Mesenchymal stem cell (in vitro differentiated cells and primary cell): Measurements from ENCODE around the gene FBRSL1.

Source experiments
- DNase-seq: peaks from one replicate; pipeline ENCODE4 v3.0.0-alpha.2; 2013
- H2AFZ ChIP-seq: one replicate; pipeline ENCODE4 v1.6.1; 2013; ENCODE audit warnings: low read depth, mild to moderate bottlenecking, control low read depth, inconsistent platforms, low read length, moderate library complexity
- H2AK5ac ChIP-seq: 2 replicates; pipeline ENCODE4 v1.6.1; 2013; ENCODE audit warnings: low read length, moderate library complexity, mild to moderate bottlenecking, inconsistent platforms; ENCODE audit not compliant: severe bottlenecking
- H2BK120ac ChIP-seq: one replicate; pipeline ENCODE4 v1.6.1; 2013; ENCODE audit warnings: low read depth, mild to moderate bottlenecking, inconsistent platforms, low read length, moderate library complexity
- H2BK12ac ChIP-seq, 2 experiments: one replicate each; pipeline ENCODE4 v1.6.1; 2013; ENCODE audit warnings: inconsistent platforms in 2 of 2, low read length in 2 of 2, mild to moderate bottlenecking in 2 of 2, moderate library complexity in 2 of 2, control low read depth in 1 of 2
- H2BK15ac ChIP-seq: one replicate; pipeline ENCODE4 v1.6.1; 2013; ENCODE audit warnings: mild to moderate bottlenecking, low read depth, inconsistent platforms; ENCODE audit not compliant: poor library complexity, severe bottlenecking
- H2BK5ac ChIP-seq: 2 replicates; pipeline ENCODE4 v1.6.1; 2013; ENCODE audit warnings: low read depth, mild to moderate bottlenecking, low read length, control low read depth, inconsistent platforms; ENCODE audit not compliant: poor library complexity, severe bottlenecking
- H3K14ac ChIP-seq, 2 experiments: one replicate each; pipeline ENCODE4 v1.6.1; 2013; ENCODE audit warnings: inconsistent platforms in 2 of 2, low read length in 2 of 2, control low read depth in 1 of 2, mild to moderate bottlenecking in 1 of 2, moderate library complexity in 1 of 2
- H3K18ac ChIP-seq, 2 experiments: one replicate each; pipeline ENCODE4 v1.6.1; 2013; ENCODE audit warnings: inconsistent platforms in 2 of 2, low read length in 2 of 2, control low read depth in 1 of 2, low read depth in 1 of 2, mild to moderate bottlenecking in 1 of 2
- H3K23ac ChIP-seq, 2 experiments: one replicate each; pipeline ENCODE4 v1.6.1; 2013; ENCODE audit warnings: inconsistent platforms in 2 of 2, low read length in 2 of 2, mild to moderate bottlenecking in 2 of 2, moderate library complexity in 2 of 2, control low read depth in 1 of 2
- H3K27ac ChIP-seq: 2 replicates; pipeline ENCODE4 v1.5.1; 2013; ENCODE audit warnings: mild to moderate bottlenecking, moderate library complexity, low read length, control low read depth, inconsistent platforms; ENCODE audit not compliant: poor library complexity, severe bottlenecking
- H3K27me3 ChIP-seq, 2 experiments: 2 replicates each; pipeline versions ENCODE4 v1.6.1 to v1.7.0; 2013; ENCODE audit warnings: low read length in 2 of 2, mild to moderate bottlenecking in 2 of 2, moderate library complexity in 2 of 2, control low read depth in 1 of 2, inconsistent platforms in 1 of 2; ENCODE audit not compliant: control insufficient read depth in 1 of 2, insufficient read depth in 1 of 2
- H3K36me3 ChIP-seq, 2 experiments: 2 replicates each; pipeline versions ENCODE4 v1.6.1 to v1.7.0; 2013; ENCODE audit warnings: low read length in 2 of 2, control low read depth in 1 of 2, inconsistent platforms in 1 of 2, low read depth in 1 of 2, mild to moderate bottlenecking in 1 of 2; ENCODE audit not compliant: insufficient read depth in 2 of 2, control insufficient read depth in 1 of 2
- H3K4ac ChIP-seq, 2 experiments: one replicate each; pipeline ENCODE4 v1.6.1; 2013; ENCODE audit warnings: inconsistent platforms in 2 of 2, low read length in 2 of 2, mild to moderate bottlenecking in 2 of 2, moderate library complexity in 2 of 2, control low read depth in 1 of 2, low read depth in 1 of 2
- H3K4me1 ChIP-seq: 2 replicates; pipeline ENCODE4 v1.6.1; 2013; ENCODE audit warnings: low read depth, low read length, control low read depth; ENCODE audit not compliant: control insufficient read depth, insufficient read depth
- H3K4me2 ChIP-seq: 2 replicates; pipeline ENCODE4 v1.6.1; 2013; ENCODE audit warnings: low read length, mild to moderate bottlenecking, inconsistent platforms; ENCODE audit not compliant: poor library complexity, severe bottlenecking
- H3K4me3 ChIP-seq, 2 experiments: 2 replicates each; pipeline versions ENCODE4 v1.5.1 to v1.7.0; 2013; ENCODE audit warnings: low read length in 2 of 2, mild to moderate bottlenecking in 2 of 2, control low read depth in 1 of 2, low read depth in 1 of 2; ENCODE audit not compliant: insufficient read depth in 1 of 2
- H3K79me1 ChIP-seq: replicated peaks from 2 replicates; pipeline ENCODE4 v1.6.1; 2013; ENCODE audit warnings: mild to moderate bottlenecking, control low read depth, low read length, inconsistent platforms; ENCODE audit not compliant: poor library complexity, severe bottlenecking
- H3K9ac ChIP-seq: 2 replicates; pipeline ENCODE4 v1.7.0; 2013; ENCODE audit warnings: mild to moderate bottlenecking, low read length, moderate library complexity
- H3K9me3 ChIP-seq: 2 replicates; pipeline ENCODE4 v1.7.0; 2013; ENCODE audit warnings: mild to moderate bottlenecking, low read length; ENCODE audit not compliant: control insufficient read depth
- H4K8ac ChIP-seq: one replicate; pipeline ENCODE4 v1.6.1; 2013; ENCODE audit warnings: inconsistent platforms, mild to moderate bottlenecking, low read length, moderate library complexity
- H4K91ac ChIP-seq: one replicate; pipeline ENCODE4 v1.6.1; 2013; ENCODE audit warnings: mild to moderate bottlenecking, low read length, inconsistent platforms
- WGBS: methylation state at CpG from one replicate; pipeline ENCODE4 v1.1.7; 2013; ENCODE audit warnings: mixed read lengths; 5-methylcytosine and 5-hydroxymethylcytosine counted together

Gene FBRSL1

DNA sequence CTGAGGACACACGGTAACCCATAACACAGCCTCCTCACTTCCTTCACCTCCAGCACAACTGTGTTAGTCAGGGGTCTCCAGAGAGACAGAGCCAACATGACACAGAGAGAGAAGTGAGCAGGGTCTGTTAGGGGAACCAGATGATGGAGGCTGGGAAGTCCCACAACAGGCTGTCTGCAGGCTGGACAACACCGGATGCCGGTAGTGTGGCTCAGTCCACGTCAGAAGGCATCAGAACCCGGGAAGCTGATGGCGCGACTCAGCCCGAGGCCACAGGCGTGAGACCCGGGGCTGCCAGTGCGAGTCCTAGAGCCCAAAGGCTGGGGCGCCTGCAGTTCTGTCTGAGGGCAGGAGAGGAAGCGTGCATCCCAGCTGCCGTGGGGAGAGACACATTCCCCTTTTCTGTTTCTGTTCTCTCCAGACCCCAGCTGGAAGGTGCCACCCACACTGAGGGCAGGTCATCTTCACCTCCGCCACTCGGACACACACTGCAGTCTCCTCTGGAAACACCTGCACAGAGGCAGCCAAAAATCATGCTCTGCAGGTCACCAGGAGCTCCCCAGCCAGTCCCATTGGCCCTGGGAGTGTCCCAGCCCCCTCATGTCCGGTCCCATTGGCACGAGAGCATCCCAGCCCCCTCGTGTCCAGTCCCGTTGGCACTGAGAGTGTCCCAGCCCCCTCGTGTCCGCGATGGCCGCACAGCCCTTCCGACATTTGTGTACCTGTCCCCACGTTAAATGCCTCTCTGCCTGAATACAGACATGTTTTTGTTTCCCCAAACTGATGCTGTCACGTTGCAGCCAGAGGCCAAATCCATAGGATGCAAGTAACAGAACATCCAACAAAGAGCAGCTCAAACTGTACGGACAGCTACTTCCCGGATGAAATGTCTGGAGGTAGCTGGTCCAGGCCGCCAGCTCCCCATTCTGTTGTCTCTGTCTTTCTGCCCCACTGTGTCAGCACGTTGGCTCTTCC is 7.9 kb upstream of the FBRSL1 start:
- Histone ChIP-seq H3K4ac (no peak overlapping the region), H3K9ac (no peak overlapping the region), H2BK120ac (no peak overlapping the region), H3K23ac (no peak overlapping the region), H2BK5ac (no peak overlapping the region), H3K36me3 (no peaks in the 10 kb centered on the region), H4K91ac (no peak overlapping the region), H4K8ac (no peak overlapping the region), H3K4me2 (no peak overlapping the region), H2AK5ac (no peak overlapping the region), H3K4me1 (peaks cover 5% of the 10 kb centered on the region), H2BK15ac (no peak overlapping the region), H3K27ac (no peak overlapping the region), H3K27me3 (peaks cover 42 to 55% of the 10 kb centered on the region in 2 experiments), H3K79me1 (no peaks in the 10 kb centered on the region), H3K9me3 (no peaks in the 10 kb centered on the region), H3K4me3 (no peak overlapping the region), H3K18ac (no peak overlapping the region), H2BK12ac (no peak overlapping the region), H2AFZ (no peak overlapping the region), H3K14ac (no peak overlapping the region)
- no peak for DNase-seq
- 83% methylated on average over 30 of the region's 31 CpGs for WGBS

DNA sequence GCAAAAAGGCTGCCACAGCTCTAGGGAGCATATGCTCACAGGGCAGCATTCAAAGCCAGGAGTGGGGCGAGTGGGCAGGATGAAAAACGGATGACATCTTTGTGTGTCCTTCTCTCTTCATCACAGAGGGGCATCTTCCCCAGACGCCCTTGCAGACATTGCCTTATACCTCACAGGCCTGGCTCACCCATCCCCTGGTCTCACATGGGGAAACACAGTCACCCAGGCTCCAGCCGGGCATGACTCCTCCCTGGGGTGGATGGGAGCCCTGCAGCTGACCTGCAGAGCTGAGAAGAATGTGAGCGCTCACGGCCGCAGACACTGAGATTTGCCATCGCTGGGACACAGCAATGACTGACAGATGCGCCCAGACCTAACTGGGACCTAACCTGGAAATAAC is 7.2 kb upstream of the FBRSL1 start:
- Histone ChIP-seq H3K18ac (no peak overlapping the region), H3K9me3 (no peaks in the 10 kb centered on the region), H3K4me2 (no peak overlapping the region), H2BK12ac (no peak overlapping the region), H3K36me3 (no peaks in the 10 kb centered on the region), H3K4me1 (peaks cover 5% of the 10 kb centered on the region), H3K27ac (no peak overlapping the region), H3K4ac (no peak overlapping the region), H2BK15ac (no peak overlapping the region), H4K91ac (no peak overlapping the region), H3K23ac (no peak overlapping the region), H3K14ac (no peak overlapping the region), H3K9ac (no peak overlapping the region), H4K8ac (no peak overlapping the region), H2BK5ac (no peak overlapping the region), H3K79me1 (no peaks in the 10 kb centered on the region), H2AK5ac (no peak overlapping the region), H2BK120ac (no peak overlapping the region), H3K27me3 (peaks cover 42 to 55% of the 10 kb centered on the region in 2 experiments), H2AFZ (no peak overlapping the region), H3K4me3 (no peak overlapping the region)
- WGBS, result 83% methylated on average over 9 of the region's 9 CpGs
- no peak for DNase-seq

DNA sequence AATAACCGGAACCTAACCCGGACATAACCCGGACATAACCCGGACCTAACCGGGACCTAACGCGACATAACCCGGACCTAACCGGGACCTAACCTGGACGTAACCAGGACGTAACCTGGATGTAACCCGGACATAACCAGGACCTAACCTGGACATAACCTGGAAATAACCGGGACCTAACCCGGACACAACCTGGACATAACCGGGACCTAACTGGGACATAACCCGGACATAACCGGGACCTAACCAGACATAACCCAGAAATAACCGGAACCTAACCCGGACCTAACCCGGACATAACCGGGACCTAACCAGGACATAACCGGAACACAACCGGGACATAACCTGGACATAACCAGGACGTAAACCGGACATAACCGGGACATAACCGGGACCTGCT is 6.7 kb upstream of the FBRSL1 start:
- Histone ChIP-seq H3K9ac (no peak overlapping the region), H3K4me2 (no peak overlapping the region)
- WGBS, result 98% methylated on average over 27 of the region's 27 CpGs

DNA sequence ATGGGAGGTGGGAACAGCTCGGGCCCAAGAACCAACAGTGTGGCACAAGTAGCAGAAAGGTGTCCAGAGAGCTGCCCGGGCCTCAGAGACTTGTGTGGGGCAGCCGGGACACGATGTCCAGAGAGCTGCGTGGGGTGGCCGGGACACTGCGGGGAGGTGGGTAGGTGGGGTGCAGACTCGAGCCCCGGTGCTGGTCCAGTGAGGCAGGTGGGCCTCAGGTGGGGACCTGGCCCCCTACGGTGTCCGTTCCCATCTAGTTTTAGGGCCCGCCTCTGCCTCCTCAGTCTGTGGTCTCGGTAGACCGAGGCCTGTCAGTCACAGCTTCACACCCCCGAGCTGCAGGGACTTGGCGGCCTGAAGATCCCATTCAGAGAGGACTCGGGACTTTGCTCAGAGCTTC is 6.3 kb upstream of the FBRSL1 start:
- Histone ChIP-seq H3K9ac (no peak overlapping the region), H3K14ac (no peak overlapping the region), H2BK15ac (no peak overlapping the region), H2BK5ac (no peak overlapping the region), H4K91ac (no peak overlapping the region), H3K4me1 (peaks cover 7% of the 10 kb centered on the region), H3K4me3 (no peak overlapping the region), H3K9me3 (no peaks in the 10 kb centered on the region), H2BK12ac (no peak overlapping the region), H2AK5ac (no peak overlapping the region), H2BK120ac (no peak overlapping the region), H2AFZ (no peak overlapping the region), H3K18ac (no peak overlapping the region), H3K27me3 (peaks cover 42 to 55% of the 10 kb centered on the region in 2 experiments), H3K4ac (no peak overlapping the region), H4K8ac (no peak overlapping the region), H3K4me2 (no peak overlapping the region), H3K79me1 (no peaks in the 10 kb centered on the region), H3K36me3 (no peaks in the 10 kb centered on the region), H3K27ac (no peak overlapping the region), H3K23ac (no peak overlapping the region)
- WGBS, result 86% methylated on average over 17 of the region's 17 CpGs
- no peak for DNase-seq

More for the DNA sequence above, 6.7 kb upstream of the FBRSL1 start:
- DNase-seq, result no peak
- H2BK15ac ChIP-seq, result no peak overlapping the region
- H3K36me3 ChIP-seq, result no peaks in the 10 kb centered on the region
- H4K8ac ChIP-seq, result no peak overlapping the region
- no peak overlapping the region for H2AFZ ChIP-seq
- no peak overlapping the region for H2AK5ac ChIP-seq
- no peak overlapping the region for H3K14ac ChIP-seq
- no peaks in the 10 kb centered on the region for H3K79me1 ChIP-seq
- no peak overlapping the region for H3K4me3 ChIP-seq
- H3K4me1 ChIP-seq, result peaks cover 5% of the 10 kb centered on the region
- no peak overlapping the region for H3K23ac ChIP-seq
- H3K18ac ChIP-seq, result no peak overlapping the region
- no peak overlapping the region for H2BK5ac ChIP-seq
- no peak overlapping the region for H3K4ac ChIP-seq
- H3K9me3 ChIP-seq, result no peaks in the 10 kb centered on the region
- no peak overlapping the region for H4K91ac ChIP-seq
- H2BK120ac ChIP-seq, result no peak overlapping the region
- no peak overlapping the region for H3K27ac ChIP-seq
- peaks cover 42 to 55% of the 10 kb centered on the region in 2 experiments for H3K27me3 ChIP-seq
- H2BK12ac ChIP-seq, result no peak overlapping the region
